GM18873 (cell line): ENCODE data around the gene RBAK.
"Not testable (repeated sequence)": the region's sequence is repeated elsewhere in the genome, so short reads cannot be mapped to it uniquely, and the experiment has no call there.

Experiments
- ATAC-seq: cut with Tn5 transposase; IDR thresholded peaks from one replicate; pipeline ENCODE4 v1.9.1; 2021; ENCODE audit warnings: mild to moderate bottlenecking, moderate library complexity, moderate number of reproducible peaks; ENCODE audit not compliant: unreplicated experiment, low FRiP score

Gene RBAK

GRCh38 chr7:5045558-5046396 is at the start of gene RBAK:
TSS of gene RBAK (plus strand) at chr7:5045860. CDS start at chr7:5048077, 2,217 bp downstream.
- peak; percentile 98 for ATAC-seq

GRCh38 chr7:4996696-4997222 is 48.9 kb upstream of the RBAK start:
- no peak for ATAC-seq

GRCh38 chr7:4998244-4998643 is 47.4 kb upstream of the RBAK start:
- no peak for ATAC-seq

- no peak for ATAC-seq
These were observed 46.8 kb upstream of the RBAK start for GRCh38 chr7:4998910-4999309.

GRCh38 chr7:4999369-4999950 is 46.2 kb upstream of the RBAK start:
- no peak for ATAC-seq

- no peak for ATAC-seq
These were observed 44.7 kb upstream of the RBAK start for GRCh38 chr7:5001003-5001402.

GRCh38 chr7:5001911-5002310 is 43.7 kb upstream of the RBAK start:
- ATAC-seq: no peak

GRCh38 chr7:5005066-5005465 is 40.6 kb upstream of the RBAK start:
- ATAC-seq: no peak

- ATAC-seq: no peak
These were observed 32.7 kb upstream of the RBAK start for GRCh38 chr7:5012985-5013384.

- not testable (repeated sequence) for ATAC-seq
These were observed 29.7 kb upstream of the RBAK start for GRCh38 chr7:5015936-5016335.

GRCh38 chr7:5017626-5018025 is 28.0 kb upstream of the RBAK start:
- not testable (repeated sequence) for ATAC-seq

GRCh38 chr7:5020098-5020497 is 25.6 kb upstream of the RBAK start:
- ATAC-seq: no peak

GRCh38 chr7:5020976-5021550 is 24.6 kb upstream of the RBAK start:
- ATAC-seq: not testable (repeated sequence)

- ATAC-seq: not testable (repeated sequence)
These were observed 22.0 kb upstream of the RBAK start for GRCh38 chr7:5023626-5024025.

GRCh38 chr7:5027796-5028410 is 17.8 kb upstream of the RBAK start:
- not testable (repeated sequence) for ATAC-seq

GRCh38 chr7:5033186-5033585 is 12.5 kb upstream of the RBAK start:
- ATAC-seq: not testable (repeated sequence)

GRCh38 chr7:5035276-5035675 is 10.4 kb upstream of the RBAK start:
- no peak for ATAC-seq

GRCh38 chr7:5036446-5036845 is 9.2 kb upstream of the RBAK start:
- no peak for ATAC-seq

- ATAC-seq: no peak
These were observed 4.6 kb upstream of the RBAK start for GRCh38 chr7:5041047-5041446.

GRCh38 chr7:5043661-5044060 is 2.0 kb upstream of the RBAK start:
- no peak for ATAC-seq

- not testable (repeated sequence) for ATAC-seq
These were observed 705 bp downstream of the RBAK start for GRCh38 chr7:5046397-5046732.
